Stimulated activated naive CD8-positive, alpha-beta T cell treated with anti-CD3 and anti-CD28 coated beads, Interleukin-15, amount 100 ng/mL, for 72 hours (primary cell): ENCODE data around the gene C1QTNF9B.
"Not testable (repeated sequence)": the region's sequence is repeated elsewhere in the genome, so short reads cannot be mapped to it uniquely, and the experiment has no call there.

Experiments
- ATAC-seq: fragments of 150-1000 bp; cut with Tn5 transposase; 2 replicates; pipeline ENCODE4 v1.10.0; 2021; ENCODE audit warnings: mild to moderate bottlenecking, moderate library complexity
- DNase-seq, 2 donors: peaks; one replicate each; pipeline ENCODE4 v3.0.0; 2021 to 2022
- H3K27ac Mint-ChIP-seq, 2 donors: one replicate each; pipeline ENCODE4 v1.8.0; 2022; ENCODE audit warnings: mild to moderate bottlenecking in 2 of 2, mixed read lengths in 2 of 2, moderate library complexity in 2 of 2
- H3K27me3 Mint-ChIP-seq: one replicate; pipeline ENCODE4 v1.8.0; 2022; ENCODE audit warnings: mixed read lengths
- H3K4me1 Mint-ChIP-seq: one replicate; pipeline ENCODE4 v1.8.0; 2022; ENCODE audit warnings: mild to moderate bottlenecking, mixed read lengths
- H3K4me3 Mint-ChIP-seq, 2 donors: one replicate each; pipeline ENCODE4 v1.8.0; 2022; ENCODE audit warnings: mild to moderate bottlenecking in 2 of 2, mixed read lengths in 2 of 2, moderate library complexity in 1 of 2
- H3K9me3 Mint-ChIP-seq, 2 donors: one replicate each; pipeline ENCODE4 v1.8.0; 2022; ENCODE audit warnings: mixed read lengths in 2 of 2

C1QTNF9B gene

DNA sequence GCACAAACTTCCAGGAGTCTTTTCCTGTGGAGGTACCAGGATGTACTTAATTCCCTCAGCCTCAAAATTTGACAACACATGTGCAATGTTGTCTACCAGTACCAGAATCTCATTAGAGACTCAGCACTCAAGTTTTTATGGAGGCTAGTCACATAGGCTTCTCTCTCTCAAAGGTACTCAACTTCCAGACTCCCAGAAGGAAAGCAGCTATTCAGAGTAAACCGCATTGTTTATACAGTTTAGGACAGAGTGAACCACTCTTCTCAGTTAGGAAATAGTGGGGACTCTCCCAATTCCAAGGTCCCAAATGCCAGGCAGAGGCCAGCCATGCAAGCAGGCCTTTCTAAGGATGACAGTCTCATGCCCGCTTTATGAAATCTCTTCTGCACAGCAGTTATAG, 8.5 kb upstream of the C1QTNF9B start:
- Mint-ChIP-seq H3K4me1 (peaks cover 8% of the 10 kb centered on the region), H3K9me3 (no peaks in the 10 kb centered on the region), H3K27ac (no peak overlapping the region), H3K4me3 (no peak overlapping the region), H3K27me3 (peaks cover 48% of the 10 kb centered on the region)
- DNase-seq (no peak), ATAC-seq (no peak)

DNA sequence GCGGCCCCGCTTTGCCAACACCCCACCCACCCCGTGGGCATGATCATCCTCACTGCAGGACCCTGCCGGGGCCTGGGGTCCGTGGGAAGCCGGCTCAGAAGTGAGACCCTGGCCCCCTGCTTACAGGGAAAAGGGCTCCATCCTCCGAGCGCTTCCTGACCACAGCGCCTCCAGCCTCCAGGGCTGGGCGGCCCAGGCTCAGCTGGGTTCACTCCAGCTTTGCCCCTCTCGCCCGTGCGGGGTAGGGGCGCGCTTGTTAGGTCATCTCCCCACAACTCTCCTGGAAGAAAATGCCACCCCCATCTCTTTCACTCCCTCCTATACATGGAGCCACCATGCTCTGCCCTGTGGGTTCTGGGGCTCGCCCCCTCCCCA, 6.6 kb upstream of the C1QTNF9B start:
- H3K27ac Mint-ChIP-seq: no peak overlapping the region
- H3K9me3 Mint-ChIP-seq: no peaks in the 10 kb centered on the region
- H3K4me1 Mint-ChIP-seq: peaks cover 12% of the 10 kb centered on the region
- H3K27me3 Mint-ChIP-seq: peaks cover 52% of the 10 kb centered on the region
- H3K4me3 Mint-ChIP-seq: peak overlapping the region; percentile 20 to 51
- ATAC-seq: peak; percentile 46
- DNase-seq: no peak

DNA sequence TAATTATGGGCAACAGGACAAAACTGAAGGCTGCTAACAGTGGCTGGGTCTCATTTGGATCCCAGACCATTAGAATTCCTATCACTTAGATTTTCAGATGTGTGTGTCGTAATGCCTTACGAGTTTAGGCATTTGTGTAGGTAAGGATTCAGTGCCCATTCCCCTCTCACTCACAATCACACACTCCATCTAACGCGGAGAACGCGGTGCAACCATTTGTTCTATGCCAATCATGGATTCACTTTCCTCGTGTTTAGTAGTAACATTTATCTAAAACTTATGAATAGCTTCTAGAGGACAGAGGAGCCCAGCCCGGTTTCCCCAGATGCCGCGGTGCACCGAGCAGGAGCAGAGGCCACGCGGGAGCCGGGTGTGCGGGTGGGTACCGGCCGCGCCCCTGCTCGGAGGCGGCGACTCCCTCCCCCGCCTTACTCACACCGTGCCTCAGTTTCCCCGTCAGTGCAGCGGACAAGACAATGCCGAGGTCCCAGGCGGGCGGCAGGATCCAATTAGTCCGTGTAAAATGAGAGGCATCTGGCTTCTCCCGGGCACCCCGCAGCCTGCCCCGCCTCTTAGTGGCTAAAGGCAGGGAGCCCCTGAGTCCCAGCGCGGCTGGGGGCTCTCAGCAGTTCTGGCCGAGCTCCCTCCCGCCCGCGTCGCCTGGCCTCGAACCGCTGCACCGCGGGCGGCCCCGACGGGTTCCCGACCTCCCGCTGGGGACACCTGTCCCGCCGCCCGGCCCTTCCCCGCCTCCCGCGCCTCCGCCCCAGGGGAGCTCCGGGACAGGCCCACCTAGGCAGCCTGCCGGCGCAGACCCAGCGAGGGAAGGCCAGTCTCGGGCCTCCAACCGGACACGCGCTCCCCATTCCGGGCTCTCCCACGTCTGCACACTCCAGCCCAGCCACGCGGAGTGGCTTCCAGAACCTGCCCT, 5.9 kb upstream of the C1QTNF9B start:
- H3K9me3 Mint-ChIP-seq: no peaks in the 10 kb centered on the region
- peak; percentile 49 for ATAC-seq
- H3K27me3 Mint-ChIP-seq: peaks cover 52% of the 10 kb centered on the region
- H3K27ac Mint-ChIP-seq: no peak overlapping the region
- DNase-seq: no peak
- peaks cover 12% of the 10 kb centered on the region for H3K4me1 Mint-ChIP-seq
- peak overlapping the region; percentile 20 to 51 for H3K4me3 Mint-ChIP-seq

DNA sequence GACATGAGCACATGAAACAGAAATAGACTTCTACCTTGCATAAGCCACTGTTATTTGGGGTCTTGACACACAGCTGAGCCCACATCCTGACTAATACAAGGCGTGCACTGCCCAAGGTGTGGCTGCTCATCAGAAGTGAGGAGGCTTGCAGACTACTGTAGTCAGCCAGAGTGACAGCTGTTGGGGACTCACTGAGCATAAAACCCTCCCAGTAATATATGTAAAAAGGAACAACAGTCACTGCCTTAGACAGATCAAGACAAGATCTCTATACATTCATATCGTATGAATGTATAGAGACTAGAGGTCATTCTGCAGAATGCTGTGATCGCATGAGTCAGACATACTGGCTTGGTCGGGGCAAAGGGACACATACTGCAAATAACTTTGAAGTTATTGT, 4.1 kb upstream of the C1QTNF9B start:
- H3K27ac Mint-ChIP-seq: no peak overlapping the region
- DNase-seq: no peak
- H3K4me3 Mint-ChIP-seq: no peak overlapping the region
- peaks cover 12% of the 10 kb centered on the region for H3K4me1 Mint-ChIP-seq
- peaks cover 47% of the 10 kb centered on the region for H3K27me3 Mint-ChIP-seq
- H3K9me3 Mint-ChIP-seq: no peaks in the 10 kb centered on the region
- peak; percentile 68 for ATAC-seq

DNA sequence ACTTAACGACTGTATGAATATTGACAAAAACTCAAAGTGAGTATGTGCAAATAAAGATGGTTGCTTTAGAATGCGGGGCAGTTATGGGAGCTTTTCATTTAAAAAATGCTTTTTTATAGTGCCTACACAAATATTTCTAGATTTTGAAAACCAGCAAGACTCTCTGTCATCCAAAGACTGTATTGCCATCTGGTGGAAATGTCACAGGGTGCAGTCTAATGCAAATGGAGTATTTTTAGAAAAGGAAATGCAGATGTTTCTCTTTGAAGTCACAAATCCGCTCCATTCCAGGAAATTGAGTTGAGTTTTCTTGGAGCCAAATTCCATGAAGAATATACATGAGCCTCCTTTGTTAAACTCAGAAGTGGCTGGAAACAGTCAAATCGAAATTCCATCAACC, 2.3 kb upstream of the C1QTNF9B start:
- Mint-ChIP-seq H3K4me3 (no peak overlapping the region), H3K27me3 (peaks cover 43% of the 10 kb centered on the region), H3K9me3 (no peaks in the 10 kb centered on the region), H3K27ac (no peak overlapping the region), H3K4me1 (peaks cover 12% of the 10 kb centered on the region)
- DNase-seq (no peak), ATAC-seq (peak; percentile 65)

DNA sequence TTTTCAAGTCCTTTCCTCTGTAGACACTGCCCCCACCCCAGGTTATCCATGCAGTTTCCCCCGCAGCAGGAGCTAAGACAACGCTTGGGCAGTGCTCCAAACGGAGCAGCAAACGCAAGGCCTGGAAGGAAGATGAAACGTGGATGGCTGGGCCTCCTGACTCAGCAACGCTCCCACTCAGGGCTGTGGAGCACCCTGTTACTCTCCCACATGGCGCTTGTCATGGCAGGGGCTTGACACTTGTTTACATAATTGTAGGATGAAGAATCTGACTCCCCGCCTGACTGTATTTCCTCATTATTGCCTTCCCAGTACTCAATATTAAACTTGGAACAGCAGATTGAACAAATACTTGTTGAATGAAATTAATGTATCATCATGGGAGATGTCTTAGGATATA, 799 bp upstream of the C1QTNF9B start:
- Mint-ChIP-seq H3K4me3 (no peak overlapping the region), H3K27me3 (peaks cover 29% of the 10 kb centered on the region), H3K9me3 (no peaks in the 10 kb centered on the region), H3K4me1 (peaks cover 5% of the 10 kb centered on the region), H3K27ac (no peak overlapping the region)
- ATAC-seq: no peak
- no peak for DNase-seq

DNA sequence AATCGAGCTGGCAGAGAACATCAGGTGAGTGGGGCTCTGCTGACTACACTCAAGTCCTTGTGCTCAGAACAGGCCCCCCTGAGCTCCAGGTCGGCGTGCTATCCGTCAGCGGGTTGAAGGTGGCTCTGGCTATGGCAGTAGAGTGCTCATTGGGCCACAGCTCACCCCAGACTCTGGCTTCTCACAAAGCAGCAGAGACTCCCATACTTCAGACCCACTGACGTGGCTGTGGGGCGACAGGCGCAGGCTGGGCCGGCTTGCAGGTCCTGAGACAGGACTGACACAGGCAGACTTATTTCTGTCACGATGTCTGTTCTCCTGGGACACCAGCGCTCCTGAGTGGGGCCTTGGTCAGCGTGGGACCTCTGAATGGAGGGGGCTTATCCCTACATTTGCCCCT, 2.6 kb downstream of the C1QTNF9B start:
- H3K27me3 Mint-ChIP-seq: not testable (repeated sequence)

DNA sequence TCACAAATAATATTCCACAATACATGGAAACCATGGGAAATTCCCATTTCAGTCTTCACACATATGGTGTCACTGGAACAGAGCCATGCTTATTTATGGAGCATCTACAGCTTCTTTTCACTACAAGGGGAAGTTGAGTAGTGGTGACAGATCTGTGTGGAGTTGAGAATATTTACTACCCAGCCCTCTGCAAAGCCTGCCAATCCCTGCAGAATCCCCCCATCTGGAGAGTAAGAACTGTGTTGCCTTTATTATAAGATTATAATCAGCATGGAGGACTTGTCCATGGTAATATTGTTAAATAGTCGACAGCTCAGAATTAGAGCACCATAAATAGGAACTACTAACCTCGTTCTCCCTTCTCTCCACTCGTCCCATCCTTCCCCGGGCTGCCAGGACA, 3.5 kb downstream of the C1QTNF9B start:
- DNase-seq, H3K9me3 Mint-ChIP-seq, H3K27ac Mint-ChIP-seq, H3K27me3 Mint-ChIP-seq, ATAC-seq, H3K4me3 Mint-ChIP-seq: not testable (repeated sequence)
- H3K4me1 Mint-ChIP-seq: peaks cover 12% of the 10 kb centered on the region

More for the DNA sequence above, 2.6 kb downstream of the C1QTNF9B start:
- not testable (repeated sequence) for H3K4me3 Mint-ChIP-seq, H3K4me1 Mint-ChIP-seq, H3K9me3 Mint-ChIP-seq, DNase-seq, H3K27ac Mint-ChIP-seq, ATAC-seq

DNA sequence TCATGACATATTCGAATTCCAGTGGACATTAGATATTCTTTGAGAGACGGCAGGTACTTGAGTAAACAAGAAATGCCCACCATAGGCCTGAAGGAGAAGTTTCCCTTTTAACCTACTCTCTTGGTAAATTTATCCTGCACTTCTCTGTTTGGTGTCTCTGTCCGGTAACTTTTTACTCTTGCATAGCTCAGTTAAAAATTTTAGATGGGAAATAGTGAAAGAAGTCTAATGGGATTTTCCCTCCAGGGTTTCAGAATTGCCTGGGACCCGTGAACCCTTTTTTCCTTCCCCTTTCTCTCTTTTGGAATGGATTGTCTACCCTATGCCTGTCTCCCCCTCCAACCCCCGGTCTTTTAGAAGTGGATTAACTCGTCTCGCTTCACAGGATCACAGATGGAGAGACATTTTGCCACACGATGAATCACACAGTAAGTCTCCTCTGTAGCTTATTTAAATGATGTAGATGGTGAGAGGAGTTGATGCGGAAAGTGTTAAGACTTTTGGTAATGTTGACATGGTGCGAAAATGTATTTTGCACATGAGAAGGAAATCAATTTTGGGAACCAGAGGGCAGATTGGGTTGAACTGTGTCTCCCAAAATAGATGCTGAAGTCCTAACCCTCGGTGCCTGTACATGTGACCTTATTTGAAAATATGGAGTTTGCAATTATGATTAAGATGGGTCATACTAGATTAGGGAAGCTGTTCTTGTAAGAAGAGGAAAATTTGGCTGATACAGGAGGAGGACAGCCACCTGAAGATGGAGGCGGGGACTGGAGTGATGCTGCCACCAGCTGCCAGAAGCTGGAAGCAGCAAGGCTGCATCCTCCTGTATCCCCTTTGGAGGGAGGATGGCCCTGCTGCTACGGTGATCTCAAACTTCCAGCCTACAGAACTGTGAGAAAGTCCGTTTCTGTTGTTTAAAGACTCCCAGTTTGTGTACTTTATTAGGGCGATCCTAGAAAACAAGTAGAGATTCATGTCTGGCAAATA, 7.4 kb downstream of the C1QTNF9B start:
- no peak for ATAC-seq

DNA sequence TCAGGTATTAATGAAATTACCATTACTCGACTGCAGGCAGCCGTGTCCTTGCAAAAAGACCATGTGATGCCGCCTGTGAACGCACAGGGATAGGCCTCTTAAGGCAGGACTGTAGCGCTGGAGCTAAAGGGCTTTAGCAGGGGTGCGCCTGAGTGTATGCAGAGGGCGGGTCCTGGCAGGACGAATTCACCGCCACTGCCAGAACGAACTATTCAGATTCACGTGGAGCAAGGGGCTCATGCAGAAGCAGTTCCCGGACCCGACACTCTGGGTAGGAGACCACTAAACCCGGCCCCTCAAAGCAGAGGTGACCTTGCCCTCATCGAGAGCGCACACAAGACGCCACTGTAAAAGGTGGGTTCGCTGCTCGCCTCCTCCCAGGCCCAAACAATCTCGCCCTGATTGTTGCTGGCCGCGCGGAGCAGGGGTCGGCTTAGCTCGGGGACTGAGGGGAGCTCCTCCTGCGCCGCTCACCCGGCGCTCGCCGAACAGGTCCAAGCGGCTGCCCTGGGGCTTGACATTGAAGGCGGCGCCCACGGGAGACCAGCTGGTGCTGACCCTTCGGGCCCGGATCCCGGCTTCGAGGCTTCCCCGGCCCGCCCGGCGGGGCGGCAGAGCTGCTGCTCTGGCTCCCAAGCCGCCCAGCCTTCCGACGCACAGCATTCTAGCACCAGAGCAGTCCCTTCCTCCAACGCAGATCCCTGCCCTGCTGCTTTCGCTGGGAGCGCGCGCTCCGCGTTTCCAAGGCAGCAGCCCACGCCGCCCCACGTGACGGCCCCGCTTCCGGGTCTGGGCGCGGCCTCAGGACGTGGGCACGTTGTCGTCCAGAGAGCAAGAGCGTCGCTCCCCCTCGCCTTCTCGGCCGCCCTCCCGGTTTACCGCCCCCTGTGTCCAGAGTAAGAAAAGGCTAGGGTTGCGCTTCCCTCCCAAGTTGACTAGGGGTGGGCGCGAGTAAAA, 8.4 kb downstream of the C1QTNF9B start, which contains the start of gene MIPEP:
TSS of gene MIPEP (minus strand) at position 743 of the 957 bp plus-strand sequence. CDS start at position 663, 80 bp downstream.
- ATAC-seq (peak; percentile 96), DNase-seq (peak; percentile 86 to 91)
- H3K4me3 Mint-ChIP-seq: peak within 1 kb of the TSS; percentile 95 to 99
- peaks cover 32% of the 10 kb centered on the region for H3K4me1 Mint-ChIP-seq
- peak within 1 kb of the TSS; percentile 85 to 97 for H3K27ac Mint-ChIP-seq
- H3K27me3 Mint-ChIP-seq: no peaks in the 10 kb centered on the region
- no peaks in the 10 kb centered on the region for H3K9me3 Mint-ChIP-seq

More for the DNA sequence above, 7.4 kb downstream of the C1QTNF9B start:
- no peaks in the 10 kb centered on the region for H3K9me3 Mint-ChIP-seq
- peaks cover 29% of the 10 kb centered on the region for H3K4me1 Mint-ChIP-seq
- DNase-seq: no peak
- H3K27me3 Mint-ChIP-seq: no peaks in the 10 kb centered on the region
- H3K27ac Mint-ChIP-seq: peak overlapping the region in 1 of 2 donors; percentile 85
- peak overlapping the region; percentile 95 to 99 for H3K4me3 Mint-ChIP-seq

DNA sequence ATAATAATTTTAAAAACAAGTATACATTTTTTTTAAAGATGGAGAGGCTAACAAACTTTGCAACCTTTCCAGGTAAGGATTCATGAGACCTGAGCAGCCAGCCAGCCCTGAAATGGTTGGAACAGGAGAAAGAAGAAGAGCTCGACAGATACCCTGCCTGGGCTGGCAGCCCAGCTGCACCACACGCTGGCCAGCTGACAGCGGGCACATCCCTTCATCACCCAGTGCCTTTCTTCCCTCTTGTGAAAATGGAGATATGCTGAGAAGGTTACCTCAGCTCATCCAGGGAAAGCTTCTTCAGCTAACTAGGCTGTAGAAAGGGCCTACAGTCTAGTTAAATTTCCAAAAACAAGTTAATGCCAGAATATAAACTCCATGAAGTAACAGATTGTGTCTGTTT, 12.9 kb downstream of the C1QTNF9B start:
- H3K4me3 Mint-ChIP-seq, H3K27ac Mint-ChIP-seq, H3K27me3 Mint-ChIP-seq, DNase-seq, ATAC-seq, H3K9me3 Mint-ChIP-seq: not testable (repeated sequence)
- H3K4me1 Mint-ChIP-seq: peaks cover 22% of the 10 kb centered on the region

DNA sequence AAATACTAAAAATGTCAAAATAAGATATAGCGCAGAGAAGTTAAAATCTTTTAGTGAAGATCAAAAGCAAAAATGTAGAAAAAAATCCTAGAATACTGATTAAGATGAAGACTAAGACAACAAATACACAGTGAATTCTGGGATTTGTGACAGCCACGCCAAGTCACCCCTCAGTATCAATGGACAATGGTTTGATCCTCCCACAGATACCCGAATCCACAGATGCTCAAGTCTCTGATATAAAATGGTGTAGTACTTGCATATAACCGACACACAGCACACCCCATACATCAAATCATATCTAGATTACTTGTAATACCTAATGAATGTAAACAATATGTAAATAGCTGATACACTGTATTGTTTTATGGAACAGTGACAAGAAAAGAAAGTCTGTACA, 14.0 kb downstream of the C1QTNF9B start:
- Mint-ChIP-seq H3K4me1 (peaks cover 19% of the 10 kb centered on the region), H3K9me3 (no peaks in the 10 kb centered on the region), H3K4me3 (no peak overlapping the region), H3K27me3 (no peaks in the 10 kb centered on the region), H3K27ac (no peak overlapping the region)
- DNase-seq (no peak), ATAC-seq (no peak)

DNA sequence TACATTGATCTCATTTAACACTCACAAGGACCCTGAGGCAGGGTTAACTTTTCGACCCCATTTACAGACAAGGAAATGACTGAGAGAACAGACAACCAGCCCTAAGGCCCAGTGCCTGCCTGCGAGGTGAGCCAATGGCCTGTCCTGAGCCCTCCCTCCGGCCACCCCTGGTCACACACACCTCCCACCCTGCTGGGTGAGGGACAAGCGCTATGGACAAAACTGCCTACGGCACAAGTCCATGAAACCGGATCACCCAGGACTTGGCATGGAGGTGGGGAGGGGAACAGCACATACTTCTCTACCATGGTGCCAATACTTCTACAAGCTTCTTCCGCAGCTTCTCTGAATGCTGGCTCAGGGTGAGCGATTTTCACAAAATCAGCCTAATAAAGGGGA, 15.9 kb downstream of the C1QTNF9B start:
- not testable (repeated sequence) for H3K27ac Mint-ChIP-seq, H3K27me3 Mint-ChIP-seq, H3K4me1 Mint-ChIP-seq, DNase-seq, H3K4me3 Mint-ChIP-seq, H3K9me3 Mint-ChIP-seq, ATAC-seq

DNA sequence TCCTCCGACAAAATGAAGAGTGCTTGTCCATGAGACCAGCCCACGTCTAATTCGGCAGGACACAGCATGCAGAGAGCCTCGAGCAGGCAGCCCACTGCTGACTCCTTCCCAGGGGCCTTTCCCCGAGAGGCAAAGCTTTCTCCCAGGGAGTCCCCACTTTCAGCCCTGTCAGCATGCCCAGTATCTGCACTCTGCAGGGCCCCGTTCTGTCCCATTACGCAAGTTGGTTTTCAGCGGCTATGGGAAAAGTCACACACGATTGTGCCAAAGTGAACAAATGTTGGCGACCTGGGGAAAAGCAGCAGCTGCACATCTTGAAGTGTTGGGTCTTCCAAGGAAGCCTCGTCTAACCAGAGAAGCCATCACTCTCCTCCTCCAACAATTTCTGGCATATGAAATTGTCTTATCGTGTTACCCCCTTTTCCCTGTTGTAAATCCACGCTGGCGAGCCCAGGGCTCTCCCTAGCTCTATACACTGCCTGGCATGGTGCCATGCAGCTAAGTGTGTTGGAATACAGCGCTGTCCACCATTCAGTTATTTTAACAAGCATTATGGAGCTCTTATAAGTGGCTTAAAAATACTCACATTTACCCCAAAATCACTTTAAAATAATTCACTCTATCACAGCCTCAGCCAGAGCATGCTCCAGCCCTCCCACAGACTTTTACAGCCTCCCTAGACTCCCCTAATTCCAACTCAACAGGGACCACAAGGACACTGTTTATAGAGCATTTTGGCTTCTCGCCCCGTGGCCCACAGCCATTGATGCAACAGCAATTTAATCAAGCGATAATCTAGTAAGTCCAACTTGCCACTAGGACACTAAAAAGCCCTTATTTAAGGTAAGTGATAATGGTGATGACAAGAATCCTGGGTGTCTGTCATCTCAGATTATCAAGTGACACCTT, 16.6 kb downstream of the C1QTNF9B start:
- not testable (repeated sequence) for ATAC-seq, H3K9me3 Mint-ChIP-seq, H3K27ac Mint-ChIP-seq, DNase-seq, H3K4me3 Mint-ChIP-seq, H3K27me3 Mint-ChIP-seq, H3K4me1 Mint-ChIP-seq
